ENCODE data around the gene TOMM22.

Gene TOMM22

DNA sequence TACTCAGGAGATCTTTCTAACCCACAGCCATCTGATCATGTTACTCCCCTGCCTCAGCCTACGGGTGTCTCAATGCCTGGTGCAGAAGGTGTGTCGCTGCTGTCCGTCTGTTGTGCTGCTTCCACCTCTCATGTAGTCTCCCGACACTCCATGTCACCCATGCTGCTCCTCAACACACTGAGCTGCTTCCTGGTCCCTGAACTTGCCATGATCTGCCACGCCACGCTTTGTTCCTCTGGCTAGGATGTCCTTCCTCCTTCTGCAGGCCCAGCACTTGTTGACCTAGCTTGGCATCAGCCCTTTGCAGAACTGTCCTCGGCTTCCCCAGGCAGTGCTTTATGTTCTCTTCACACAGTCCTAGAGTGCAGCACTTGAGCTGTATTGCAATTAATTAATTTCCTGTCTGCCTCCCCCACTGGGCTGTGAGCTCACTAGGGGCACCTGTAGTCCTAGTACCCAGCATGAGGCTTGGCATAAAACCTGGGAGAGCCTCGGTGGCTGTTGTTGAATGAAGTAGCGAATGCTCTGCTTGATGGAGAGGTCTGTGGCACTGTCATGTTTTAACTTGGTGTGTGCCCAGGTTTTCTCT, 33.5 kb downstream of the TOMM22 start:
- DNase-seq (ENCODE audit: low read depth in 2 of 2) = no peak

DNA sequence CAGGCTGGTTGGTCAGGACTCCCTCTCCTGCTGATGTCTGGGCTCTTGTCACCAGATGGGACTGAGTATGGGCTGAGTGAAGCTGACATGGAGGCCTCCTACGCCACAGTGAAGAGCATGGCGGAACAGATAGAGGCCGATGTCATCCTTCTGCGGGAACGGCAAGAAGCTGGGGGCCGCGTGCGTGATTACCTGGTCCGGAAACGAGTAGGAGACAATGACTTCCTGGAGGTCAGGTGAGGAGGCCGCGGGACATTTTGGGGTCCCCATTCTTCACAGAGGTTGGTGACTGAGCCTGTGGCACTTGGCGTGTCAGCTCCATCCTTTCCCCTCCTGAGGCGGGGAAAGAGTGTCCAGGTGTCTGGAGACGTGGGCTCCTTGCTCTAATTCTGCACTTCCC, 34.1 kb downstream of the TOMM22 start:
- no peak for DNase-seq (ENCODE audit: low read depth in 2 of 2)

DNA sequence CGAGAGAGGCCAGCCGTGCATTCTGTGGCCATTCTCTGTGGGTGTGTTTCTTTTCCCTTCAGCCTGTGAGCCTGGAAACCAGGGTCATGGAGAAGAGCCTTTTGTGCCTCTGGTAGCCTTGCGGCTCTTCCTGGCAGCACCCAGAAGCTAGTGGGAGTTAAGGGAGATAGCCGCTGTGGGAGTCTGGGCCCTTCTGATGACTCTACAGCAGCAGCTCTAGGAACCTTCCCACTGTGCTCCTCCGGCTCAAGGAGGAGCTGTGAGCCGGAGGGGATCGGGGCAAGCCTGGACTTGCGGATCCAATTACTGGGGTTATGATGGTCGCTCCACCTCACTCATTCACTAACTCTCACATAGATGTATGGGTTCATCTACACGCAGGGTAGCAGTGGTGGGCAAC, 34.5 kb downstream of the TOMM22 start:
- no peak for DNase-seq (ENCODE audit: low read depth in 2 of 2)

DNA sequence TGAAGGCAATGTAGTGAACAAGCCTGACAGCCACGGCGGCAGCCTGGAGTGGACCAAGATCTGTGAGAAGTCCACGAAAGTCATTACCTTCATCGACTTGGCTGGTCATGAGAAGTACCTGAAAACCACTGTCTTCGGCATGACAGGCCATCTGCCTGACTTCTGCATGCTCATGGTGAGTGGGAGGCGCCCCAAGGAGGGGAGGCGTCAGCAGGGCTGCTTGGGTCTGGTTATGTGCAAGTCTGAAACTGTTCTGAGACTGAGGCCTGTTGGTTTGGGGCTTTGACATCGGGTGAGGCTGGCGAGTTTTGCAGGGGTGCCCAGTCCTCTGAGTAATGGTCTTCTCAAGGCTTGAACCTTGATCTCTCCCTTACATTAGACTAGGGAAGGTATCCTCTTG, 35.1 kb downstream of the TOMM22 start:
- no peak for DNase-seq (ENCODE audit: low read depth in 2 of 2)

DNA sequence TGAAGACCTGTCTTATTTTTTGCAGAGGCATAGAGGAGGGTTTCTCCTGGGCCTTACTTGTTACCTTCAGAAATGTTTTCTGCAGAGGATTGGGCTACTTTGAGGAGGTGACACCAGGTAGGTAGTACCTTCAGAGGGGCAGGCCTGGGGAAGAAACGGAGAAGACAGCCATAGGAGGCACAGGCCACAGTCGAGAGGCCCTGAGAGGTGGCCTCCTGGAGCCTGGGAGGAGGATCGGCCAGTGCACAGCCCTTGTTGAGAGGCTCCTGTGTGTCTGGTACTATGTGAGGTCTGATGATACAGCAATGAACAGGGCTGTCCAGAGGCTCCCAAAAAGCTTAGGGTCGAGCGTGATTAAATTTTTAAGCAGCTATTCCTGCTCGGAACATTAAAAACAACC, 35.5 kb downstream of the TOMM22 start:
- no peak for DNase-seq (ENCODE audit: low read depth in 2 of 2)

DNA sequence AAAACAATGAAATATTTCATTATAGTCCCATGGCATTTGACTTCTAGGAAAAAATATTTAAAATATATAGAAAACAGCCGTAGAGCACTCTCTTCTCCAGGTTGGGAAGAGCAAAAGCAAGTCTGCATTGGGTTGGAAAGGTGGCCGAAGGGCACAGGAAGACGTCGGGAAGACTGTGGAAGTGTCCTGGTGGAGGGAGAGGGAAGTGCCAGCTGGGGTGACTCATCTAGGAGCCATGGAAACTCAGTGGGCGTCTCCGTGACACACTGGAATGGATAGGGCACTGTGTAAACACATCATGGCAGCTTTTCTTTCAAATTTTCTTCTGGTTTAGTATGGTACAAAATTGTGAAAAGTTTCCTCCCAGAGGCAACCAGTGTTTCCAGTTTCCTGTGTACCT, 36.7 kb downstream of the TOMM22 start:
- DNase-seq (ENCODE audit: low read depth in 2 of 2) = no peak

DNA sequence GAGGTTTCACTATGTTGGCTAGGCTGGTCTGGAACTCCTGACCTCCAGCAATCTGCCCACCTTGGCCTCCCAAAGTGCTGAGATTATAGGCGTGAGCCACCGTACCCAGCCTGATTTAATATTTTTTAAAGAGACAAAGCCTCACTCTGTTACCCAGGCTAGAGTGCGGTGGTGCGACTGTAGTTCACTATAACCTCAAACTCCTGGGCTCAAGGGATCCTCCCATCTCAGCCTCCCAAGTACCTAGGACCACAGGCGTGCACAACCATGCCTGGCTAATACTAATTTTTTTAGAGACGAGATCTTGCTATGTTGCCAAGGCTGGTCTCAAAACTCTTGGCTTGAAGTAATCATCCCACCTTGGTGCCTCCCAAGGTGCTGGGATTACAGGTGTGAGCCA, 37.4 kb downstream of the TOMM22 start:
- DNase-seq (ENCODE audit: low read depth in 2 of 2) = no peak

DNA sequence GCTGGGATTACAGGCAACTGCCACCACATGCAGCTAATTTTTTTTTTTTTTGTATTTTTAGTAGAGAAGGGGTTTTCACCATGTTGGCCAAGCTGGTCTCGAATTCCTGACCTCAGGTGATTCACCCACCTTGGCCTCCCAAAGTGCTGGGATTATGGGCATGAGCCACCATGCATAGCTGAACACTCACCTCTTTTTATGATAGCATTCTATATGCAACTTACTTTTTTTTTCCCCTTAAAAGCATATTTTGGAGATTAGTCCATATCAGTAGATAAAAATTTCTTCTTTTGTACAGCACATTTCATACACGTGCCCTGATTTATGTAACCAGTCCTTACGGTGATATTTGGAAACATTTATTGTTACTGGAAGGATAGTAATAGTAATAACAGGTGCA, 38.6 kb downstream of the TOMM22 start:
- DNase-seq (ENCODE audit: low read depth in 2 of 2) = no peak

DNA sequence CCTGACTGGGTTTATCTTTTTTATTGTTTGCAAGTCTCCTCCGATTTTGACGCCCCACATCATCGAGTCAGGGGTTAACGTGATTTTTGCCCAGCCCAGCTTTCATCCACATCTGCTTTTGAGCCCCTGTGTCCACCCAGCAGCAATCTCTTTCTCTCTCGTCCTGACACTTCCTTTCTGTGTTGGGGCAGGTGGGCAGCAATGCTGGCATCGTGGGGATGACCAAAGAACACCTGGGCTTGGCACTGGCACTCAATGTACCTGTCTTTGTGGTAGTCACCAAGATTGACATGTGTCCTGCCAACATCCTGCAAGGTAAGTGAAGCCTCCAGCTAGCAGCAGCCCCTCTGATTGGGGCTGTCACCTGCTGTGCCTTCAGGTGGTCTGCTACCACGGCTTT, 39.8 kb downstream of the TOMM22 start:
- no peak for DNase-seq (ENCODE audit: low read depth in 2 of 2)

DNA sequence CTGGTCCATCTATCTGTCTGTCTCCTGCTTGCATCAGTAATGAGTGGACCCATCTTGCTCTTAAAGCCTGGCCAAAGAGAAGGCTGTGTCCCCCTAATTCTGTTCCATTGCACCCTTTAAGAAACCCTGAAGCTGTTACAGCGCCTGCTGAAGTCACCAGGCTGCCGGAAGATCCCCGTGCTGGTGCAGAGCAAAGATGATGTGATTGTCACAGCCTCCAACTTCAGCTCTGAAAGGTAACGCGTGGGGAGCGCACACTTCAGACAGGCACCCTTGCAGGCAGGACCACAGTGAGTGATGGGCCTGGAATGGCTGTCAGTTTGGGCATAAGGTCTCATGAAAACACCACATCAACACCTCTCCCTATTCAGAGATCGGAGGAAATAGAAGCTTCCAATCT, 42.4 kb downstream of the TOMM22 start:
- no peak for DNase-seq (ENCODE audit: low read depth in 2 of 2)

DNA sequence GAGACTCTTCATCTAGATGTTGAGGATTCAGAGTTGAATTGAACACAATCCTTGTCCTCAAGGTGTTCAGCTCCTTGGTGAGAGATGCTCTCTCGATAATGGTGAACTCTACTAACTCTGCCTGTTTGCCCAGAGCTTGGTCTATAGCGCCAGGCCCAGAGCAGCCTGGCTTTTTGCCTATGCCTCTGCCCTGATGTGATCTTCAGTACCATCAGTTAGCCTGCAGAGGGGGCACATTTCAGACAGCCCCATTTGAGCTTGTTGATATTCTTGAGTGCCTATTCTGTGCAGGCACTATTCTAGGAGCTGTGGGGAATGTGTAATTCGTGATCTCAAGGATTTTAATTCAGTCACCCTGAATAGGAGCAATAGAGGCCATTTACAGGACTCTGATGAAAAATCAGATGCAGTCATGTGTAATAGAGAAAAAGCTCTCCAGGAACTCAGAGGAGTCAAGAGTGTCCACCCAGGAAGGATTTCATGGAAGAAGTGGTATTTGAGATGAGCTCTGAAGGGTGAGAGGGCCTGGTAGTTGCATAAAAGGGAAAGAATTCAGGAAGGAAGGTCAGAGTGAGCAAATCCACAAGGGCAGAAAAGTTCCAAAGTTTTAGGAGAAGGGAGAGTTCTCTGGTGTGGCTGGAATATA, 43.3 kb downstream of the TOMM22 start:
- DNase-seq (ENCODE audit: low read depth in 2 of 2) = no peak

DNA sequence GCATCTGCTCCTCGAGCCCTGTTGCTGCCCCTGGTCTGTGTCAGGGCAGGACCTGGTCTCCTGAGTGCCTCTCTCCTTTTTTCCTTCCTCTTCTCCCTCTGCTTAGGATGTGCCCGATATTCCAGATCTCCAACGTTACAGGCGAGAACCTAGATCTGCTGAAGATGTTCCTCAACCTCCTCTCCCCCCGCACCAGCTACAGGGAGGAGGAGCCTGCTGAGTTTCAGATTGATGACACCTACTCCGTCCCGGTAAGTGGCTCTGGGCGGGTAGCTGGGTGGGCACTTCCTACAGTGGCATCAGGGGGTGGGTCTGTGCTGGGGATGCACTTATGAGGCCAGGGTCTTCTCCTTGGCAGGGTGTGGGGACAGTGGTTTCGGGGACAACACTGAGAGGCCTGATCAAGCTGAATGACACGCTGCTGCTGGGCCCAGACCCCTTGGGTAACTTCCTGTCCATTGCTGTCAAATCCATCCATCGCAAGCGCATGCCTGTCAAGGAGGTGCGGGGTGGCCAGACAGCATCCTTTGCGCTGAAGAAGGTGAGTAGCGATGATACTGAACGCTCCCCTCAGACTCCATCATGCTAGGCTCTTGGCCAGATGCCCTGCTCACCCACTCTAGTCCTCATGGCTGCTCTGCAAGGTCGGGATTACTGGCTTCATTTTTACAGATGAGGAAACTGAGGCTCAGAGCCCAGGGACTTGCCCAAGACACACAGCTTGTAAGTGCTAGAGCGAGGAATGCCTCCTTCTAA, 44.3 kb downstream of the TOMM22 start:
- DNase-seq (ENCODE audit: low read depth in 2 of 2) = no peak

DNA sequence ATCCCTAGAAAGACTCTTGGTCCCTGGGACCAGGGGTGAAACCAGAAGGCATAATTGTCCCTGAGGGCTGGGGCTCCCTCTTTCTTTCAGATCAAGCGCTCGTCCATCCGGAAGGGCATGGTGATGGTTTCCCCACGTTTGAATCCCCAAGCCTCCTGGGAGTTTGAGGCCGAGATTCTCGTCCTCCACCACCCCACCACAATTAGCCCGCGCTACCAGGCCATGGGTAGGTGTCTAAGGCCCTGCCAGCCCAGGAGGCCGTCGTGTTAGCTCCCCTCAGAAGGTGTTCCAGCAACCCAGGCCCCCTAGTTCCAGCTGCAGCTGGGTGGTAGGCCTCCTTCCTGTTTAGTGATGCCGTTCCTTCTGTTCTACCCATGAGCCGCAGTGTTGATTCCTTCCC, 45.4 kb downstream of the TOMM22 start:
- no peak for DNase-seq (ENCODE audit: low read depth in 2 of 2)

DNA sequence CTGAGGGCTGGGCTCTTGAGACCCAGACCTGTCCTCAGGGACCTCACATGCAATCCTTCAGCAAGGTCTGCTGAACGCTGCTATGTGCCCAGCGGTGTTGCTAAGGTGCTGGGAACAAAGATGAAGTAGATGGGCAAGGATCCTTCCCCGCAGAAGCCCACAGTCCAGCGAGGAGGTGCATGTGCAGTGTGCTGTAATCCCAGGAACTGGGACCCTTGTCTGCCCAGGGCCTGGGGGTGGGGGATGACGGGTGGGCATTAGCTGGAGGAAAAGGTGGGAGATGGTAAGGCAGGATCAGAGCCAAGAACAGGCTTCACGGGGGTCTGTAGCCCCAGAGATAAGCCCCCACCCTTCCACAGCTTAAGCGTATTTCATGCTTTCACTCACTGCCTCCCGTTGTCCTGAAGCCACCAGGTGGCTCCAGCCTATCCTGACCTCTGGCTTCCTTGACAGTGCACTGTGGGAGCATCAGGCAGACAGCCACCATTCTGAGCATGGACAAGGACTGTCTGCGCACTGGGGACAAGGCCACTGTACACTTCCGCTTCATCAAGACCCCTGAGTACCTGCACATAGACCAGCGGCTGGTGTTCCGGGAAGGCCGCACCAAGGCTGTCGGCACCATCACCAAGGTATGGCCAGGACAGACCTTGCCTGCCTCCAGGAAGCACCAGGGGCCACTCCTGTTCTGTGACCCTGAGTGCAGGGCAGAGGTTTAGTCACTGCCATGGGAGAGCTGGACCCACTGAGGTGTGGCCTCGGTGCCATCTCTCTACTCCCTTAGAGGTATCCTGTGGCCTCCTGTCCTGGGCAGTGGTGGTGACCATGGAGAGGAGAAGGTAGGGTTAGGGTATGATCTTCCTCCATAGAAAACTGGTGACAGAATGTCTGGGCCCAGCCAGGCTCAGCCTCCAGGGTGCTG, 46.0 kb downstream of the TOMM22 start:
- DNase-seq (ENCODE audit: low read depth in 2 of 2) = no peak

DNA sequence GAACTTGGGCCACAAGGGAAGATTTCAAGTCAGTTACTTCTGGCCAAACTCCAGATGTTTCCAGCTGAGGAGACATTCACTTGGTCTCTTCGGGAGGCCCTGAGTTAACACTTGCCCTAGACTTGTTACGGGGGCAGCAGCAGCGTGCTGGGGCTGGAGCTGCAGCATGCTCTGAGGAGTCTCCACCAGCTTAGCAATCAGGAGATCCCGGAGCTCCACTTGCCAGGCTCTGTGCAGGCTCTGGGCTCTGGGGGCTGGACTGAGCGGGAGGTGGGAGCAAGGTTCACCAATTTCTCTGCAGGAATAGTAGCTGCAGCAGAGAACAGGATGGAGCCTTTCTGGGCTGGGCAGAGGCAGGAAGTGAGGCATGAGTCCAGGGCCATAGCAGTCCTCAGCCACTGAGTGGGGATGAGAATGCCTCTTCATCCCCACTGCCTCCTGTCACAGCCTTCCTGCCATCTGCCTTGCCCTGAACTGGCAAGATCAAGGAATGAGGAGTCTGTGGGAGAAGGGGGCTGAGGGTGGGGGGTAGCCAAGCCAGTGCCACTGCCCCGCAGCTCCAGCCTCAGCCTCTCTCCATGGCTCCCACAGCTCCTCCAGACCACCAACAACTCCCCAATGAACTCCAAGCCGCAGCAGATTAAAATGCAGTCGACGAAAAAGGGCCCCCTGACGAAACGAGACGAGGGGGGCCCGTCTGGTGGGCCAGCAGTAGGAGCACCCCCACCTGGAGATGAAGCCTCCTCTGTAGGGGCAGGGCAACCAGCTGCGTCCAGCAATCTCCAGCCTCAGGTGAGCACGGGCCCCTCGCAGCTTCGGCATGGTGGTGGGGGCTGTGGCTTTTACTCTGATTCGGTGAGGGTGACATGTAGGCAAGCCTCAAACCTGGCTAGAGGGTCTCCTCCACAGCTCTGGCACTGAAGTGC, 47.4 kb downstream of the TOMM22 start:
- DNase-seq (ENCODE audit: low read depth in 2 of 2) = no peak

DNA sequence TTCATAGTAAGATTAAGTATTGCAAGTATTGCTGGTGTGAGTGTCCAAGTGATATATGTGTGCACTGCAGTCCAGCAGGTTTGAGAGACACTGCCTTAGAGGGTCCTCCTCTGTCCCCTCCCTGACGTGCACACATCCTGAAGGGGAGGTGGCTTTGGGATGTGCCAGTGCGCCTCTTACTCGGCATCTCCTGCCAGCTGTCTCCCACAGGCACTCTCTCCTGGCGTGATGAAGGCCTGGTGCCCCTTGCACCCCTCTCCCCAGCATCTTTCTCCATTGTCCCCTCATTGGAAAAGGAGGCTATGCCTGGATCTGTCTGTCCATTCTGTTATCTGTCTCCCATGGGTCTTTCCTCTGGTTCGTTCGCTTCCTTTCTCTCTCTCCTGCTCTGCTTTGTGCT, 48.2 kb downstream of the TOMM22 start:
- no peak for DNase-seq (ENCODE audit: low read depth in 2 of 2)

DNA sequence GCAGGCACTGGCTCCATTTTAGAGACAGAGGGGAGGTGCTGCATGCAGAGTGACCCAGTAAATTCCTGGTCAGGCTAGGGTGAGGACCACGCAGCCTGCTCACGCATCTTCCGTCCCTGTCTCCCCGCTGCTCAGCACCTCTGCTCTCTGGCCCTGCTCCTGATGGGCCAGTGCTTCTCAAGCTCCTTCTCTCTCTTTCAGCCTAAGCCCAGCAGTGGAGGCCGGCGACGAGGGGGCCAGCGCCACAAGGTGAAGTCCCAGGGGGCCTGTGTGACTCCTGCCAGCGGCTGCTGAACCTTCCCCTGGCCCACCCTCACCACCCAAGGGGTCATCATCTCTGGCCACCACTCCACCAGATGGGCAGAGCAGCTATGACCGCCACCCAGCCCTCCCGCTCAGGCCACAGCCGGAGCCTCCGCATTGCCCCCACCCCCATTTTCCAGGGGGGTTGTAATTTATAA, 48.7 kb downstream of the TOMM22 start:
- DNase-seq (ENCODE audit: low read depth in 2 of 2) = no peak

DNA sequence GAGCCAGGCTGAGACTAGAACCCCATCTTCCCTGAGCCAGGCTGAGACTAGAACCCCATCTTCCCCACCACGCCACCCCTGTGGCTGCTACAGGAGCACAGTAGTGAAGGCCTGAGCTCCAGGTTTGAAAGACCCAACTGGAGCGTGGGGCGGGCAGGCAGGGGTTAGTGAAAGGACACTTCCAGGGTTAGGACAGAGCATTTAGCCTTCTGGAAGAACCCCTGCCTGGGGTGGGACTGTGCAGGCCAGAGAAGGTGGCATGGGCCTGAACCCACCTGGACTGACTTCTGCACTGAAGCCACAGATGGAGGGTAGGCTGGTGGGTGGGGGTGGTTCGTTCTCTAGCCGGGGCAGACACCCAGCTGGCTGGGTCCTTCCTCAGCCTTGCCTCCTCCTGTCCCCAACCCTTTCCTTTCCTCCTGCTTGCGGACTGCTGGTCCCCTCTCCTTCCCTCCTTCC, 50.0 kb downstream of the TOMM22 start:
- no peak for DNase-seq (ENCODE audit: low read depth in 2 of 2)

DNA sequence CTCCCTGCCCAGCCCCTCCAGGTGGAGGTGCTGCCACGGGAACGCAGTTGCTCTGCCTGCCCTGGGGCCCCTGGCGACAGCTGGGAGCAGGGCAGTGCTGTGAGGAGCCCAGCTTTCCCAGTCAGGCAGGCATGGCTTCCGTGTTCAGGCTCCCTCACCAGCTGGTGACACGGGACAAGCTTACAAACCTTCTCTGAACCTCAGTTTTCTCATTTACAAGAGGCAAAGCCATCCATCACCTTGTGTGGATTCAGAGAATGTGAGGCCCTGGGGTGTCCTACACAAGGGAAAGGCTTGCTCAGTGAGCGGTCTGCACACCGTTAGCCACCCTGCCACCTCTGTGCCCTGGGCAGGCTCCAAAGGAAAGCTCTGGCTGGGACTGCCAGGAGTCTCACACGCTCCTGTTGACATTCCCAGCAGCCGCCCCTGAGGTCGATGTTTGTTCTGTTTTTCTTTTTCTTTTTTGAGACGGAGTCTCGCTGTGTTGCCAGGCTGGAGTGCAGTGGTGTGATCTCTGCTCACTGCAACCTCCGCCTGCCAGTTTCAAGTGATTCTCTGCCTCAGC, 50.6 kb downstream of the TOMM22 start:
- DNase-seq (ENCODE audit: low read depth in 2 of 2) = no peak

DNA sequence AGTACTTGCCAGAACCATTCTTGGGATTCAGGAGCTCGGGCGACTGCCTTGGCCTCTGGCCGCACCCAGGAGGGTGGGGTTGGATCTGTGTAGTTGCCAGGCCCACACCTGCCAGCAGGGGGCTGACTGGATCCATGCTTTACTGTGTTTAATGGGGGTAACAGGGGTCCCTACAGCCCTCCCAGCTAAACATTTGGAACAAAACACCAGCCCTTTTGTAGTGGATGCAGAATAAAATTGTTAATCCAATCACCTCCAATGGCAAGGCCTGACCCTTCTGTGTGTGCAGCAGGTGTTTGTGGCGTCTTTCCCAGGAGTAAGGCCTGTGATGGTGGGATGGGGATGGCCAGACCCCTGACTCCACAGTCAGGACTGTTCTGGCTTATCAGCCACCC, 51.6 kb downstream of the TOMM22 start:
- DNase-seq (ENCODE audit: low read depth in 2 of 2) = no peak

Measured in fibroblast of skin of left quadriceps (primary cell).